IgD-negative memory B cell (primary cell): ENCODE measurements around the gene SOX6. TPM values are rescaled to one million over a fixed set of nuclear protein-coding genes. Genes with fewer than 3 reads are reported as not detected.

Source experiments
- H3K27ac Mint-ChIP-seq, 3 donors: one replicate each; pipeline ENCODE4 v1.8.0; 2020 to 2022; ENCODE audit warnings: mild to moderate bottlenecking in 3 of 3, mixed read lengths in 3 of 3, moderate library complexity in 1 of 3
- H3K27me3 Mint-ChIP-seq: one replicate; pipeline ENCODE4 v1.8.0; 2021; ENCODE audit warnings: mixed read lengths
- H3K36me3 Mint-ChIP-seq: one replicate; pipeline ENCODE4 v1.8.0; 2020; ENCODE audit warnings: mild to moderate bottlenecking, mixed read lengths
- H3K4me1 Mint-ChIP-seq, 3 donors: one replicate each; pipeline ENCODE4 v1.8.0; 2020 to 2022; ENCODE audit warnings: mixed read lengths in 3 of 3, mild to moderate bottlenecking in 1 of 3
- H3K4me3 Mint-ChIP-seq, 4 donors: one replicate each; pipeline ENCODE4 v1.8.0; 2020 to 2022; ENCODE audit warnings: mild to moderate bottlenecking in 4 of 4, mixed read lengths in 4 of 4, moderate library complexity in 3 of 4
- H3K9me3 Mint-ChIP-seq, 3 donors: one replicate each; pipeline ENCODE4 v1.8.0; 2020 to 2021; ENCODE audit warnings: mixed read lengths in 3 of 3, mild to moderate bottlenecking in 1 of 3
- polyA plus RNA-seq: library from polyadenylated mRNA; unstranded; fragments of 300-500 nt; fragmentation: Illumina TruSeq; gene quantifications from one replicate; pipeline ENCODE4 v1.2.3, GENCODE V29; 2021

SOX6 gene
- polyA plus RNA-seq, 1 donor from 2014 or later, result not detected

DNA sequence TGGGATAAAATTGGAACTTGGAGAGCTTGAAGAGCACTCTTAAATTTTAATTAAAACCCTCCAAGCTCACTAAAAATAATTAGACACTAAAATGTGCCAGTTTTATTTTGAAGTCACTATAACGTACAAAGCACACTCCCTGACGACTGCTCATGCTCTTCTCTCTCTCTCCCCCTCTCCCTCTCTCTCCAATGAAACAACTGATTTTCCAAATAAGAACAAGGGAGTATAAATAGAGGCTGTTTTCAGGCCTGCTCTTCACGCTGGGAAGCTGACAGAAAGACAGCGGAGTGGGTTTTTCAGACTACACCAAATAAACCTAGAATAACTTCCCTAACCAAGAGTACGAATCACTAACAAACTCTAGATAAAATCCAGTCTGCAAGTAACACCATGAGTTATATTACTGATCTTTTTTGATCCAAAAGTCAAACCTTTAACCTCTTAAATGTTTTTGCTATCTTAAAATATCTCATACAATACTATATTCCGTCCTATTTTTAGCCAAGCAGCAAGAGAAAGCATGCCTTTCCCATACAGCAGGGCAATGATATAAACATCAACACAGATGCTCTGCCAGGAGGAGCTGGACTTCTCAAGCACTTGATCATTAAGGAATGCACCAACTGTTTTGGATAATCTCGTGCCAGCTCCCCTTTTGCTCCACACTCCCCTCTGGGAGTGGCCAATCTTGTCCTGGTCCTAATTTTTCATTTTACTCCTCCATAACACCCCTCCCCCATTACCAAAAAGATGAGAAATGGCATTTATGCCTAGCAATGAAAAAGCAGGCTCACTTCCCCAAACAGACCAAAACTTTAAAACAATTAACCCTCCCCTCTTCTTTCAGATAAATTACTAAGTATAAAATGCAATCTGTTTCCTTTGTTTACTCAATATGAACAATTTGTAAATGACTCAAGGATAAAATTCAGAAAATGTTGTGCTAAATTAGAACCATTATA lies 116.9 kb downstream of the SOX6 start:
- no peaks in the 10 kb centered on the region for H3K36me3 Mint-ChIP-seq

DNA sequence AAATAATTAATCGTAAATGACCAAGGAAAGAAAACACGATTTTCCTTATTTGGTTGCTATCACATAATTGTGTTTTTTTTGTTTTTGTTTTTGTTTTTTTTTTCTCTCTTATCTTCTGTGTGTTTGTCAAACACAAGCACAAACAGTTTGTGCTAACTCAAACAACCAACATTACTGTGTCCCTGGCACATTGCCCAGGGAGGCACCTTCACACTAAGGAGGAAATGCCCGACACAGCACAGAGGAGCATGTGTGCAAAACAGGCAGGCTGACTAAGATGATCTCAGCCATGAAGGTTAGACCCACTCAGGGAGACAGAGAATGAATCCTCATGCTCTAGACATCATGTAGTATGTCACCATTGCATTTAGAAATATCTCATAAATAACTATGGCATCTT lies 130.1 kb downstream of the SOX6 start:
- no peaks in the 10 kb centered on the region for H3K4me1 Mint-ChIP-seq

More for the DNA sequence above, 116.9 kb downstream of the SOX6 start:
- Mint-ChIP-seq H3K4me1 (no peaks in the 10 kb centered on the region), H3K4me3 (no peak overlapping the region), H3K27ac (no peak overlapping the region), H3K9me3 (peaks cover 2 to 3% (median 3%) of the 10 kb centered on the region in 3 donors), H3K27me3 (no peaks in the 10 kb centered on the region)

DNA sequence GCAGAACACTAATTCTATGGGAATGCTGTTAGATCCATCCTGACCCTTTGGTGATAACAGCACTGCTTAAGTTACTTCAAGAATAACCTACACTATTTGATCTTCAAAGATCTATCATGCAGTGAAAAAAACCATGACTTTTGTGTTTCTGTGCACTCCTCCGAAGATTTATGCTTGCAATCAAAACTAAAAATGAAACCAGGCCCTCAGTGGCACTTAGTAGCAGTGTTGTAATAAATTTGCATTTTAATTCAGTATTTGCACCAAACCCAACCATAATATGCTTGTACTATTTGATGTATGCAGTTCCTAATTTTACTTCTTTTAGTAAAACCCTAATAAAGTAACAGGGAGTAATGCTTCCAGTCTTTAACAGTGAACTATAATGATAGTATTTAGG lies 130.7 kb downstream of the SOX6 start:
- no peak overlapping the region for H3K27ac Mint-ChIP-seq
- H3K9me3 Mint-ChIP-seq, result peaks cover 0 to 2% (median under 1%) of the 10 kb centered on the region in 3 donors
- no peaks in the 10 kb centered on the region for H3K36me3 Mint-ChIP-seq

More for the DNA sequence above, 130.1 kb downstream of the SOX6 start:
- H3K27me3 Mint-ChIP-seq, result no peaks in the 10 kb centered on the region
- H3K27ac Mint-ChIP-seq, result no peak overlapping the region
- H3K4me3 Mint-ChIP-seq, result no peak overlapping the region
- H3K36me3 Mint-ChIP-seq, result no peaks in the 10 kb centered on the region
- peaks cover 0 to 2% (median 0%) of the 10 kb centered on the region in 3 donors for H3K9me3 Mint-ChIP-seq

DNA sequence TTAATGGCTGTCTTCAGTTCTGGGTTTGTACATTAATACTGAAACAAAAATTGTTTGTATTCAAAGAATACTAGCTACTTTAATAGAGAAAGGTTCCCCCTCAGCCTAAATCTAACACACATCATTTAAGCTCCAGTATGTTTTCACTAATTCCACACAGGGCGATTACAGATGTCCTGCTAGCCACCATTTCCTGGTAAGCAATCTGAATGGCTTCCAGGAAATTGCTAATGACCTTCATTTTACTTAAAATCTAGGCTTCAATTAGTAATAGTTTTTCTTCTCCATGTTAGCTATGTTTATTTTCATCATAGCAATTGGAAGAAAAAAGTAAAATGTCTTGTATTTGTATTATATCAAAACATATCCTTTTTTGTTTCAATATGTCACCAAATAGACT lies 132.8 kb downstream of the SOX6 start:
- Mint-ChIP-seq H3K9me3 (peaks cover 0 to 2% (median 2%) of the 10 kb centered on the region in 3 donors), H3K27me3 (no peaks in the 10 kb centered on the region), H3K36me3 (no peaks in the 10 kb centered on the region), H3K27ac (no peak overlapping the region), H3K4me3 (no peak overlapping the region), H3K4me1 (no peaks in the 10 kb centered on the region)

More for the DNA sequence above, 130.7 kb downstream of the SOX6 start:
- Mint-ChIP-seq H3K4me3 (no peak overlapping the region), H3K4me1 (no peaks in the 10 kb centered on the region), H3K27me3 (no peaks in the 10 kb centered on the region)

DNA sequence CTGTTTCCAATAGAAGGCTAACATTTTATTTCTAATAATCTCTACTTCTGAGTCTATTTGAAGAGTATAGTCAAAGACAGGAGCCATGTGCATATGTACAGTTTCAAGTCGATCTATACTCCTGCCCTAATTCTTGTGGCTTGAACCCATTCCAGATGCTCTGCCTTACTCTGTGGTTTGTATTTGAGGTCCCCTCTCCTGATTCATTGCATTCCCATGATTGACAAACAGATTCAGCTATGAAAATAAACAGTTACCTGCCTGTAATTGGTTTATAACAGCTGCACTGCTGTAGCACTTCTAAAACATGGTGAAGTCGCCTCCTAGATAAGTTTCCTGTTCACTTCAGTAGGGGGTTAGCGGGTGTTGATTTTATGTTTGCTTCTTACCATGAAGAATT lies 138.7 kb downstream of the SOX6 start:
- Mint-ChIP-seq H3K27ac (no peak overlapping the region), H3K36me3 (no peaks in the 10 kb centered on the region), H3K27me3 (no peaks in the 10 kb centered on the region), H3K4me3 (no peak overlapping the region), H3K9me3 (peaks cover 0 to 9% (median 2%) of the 10 kb centered on the region in 3 donors), H3K4me1 (no peaks in the 10 kb centered on the region)

DNA sequence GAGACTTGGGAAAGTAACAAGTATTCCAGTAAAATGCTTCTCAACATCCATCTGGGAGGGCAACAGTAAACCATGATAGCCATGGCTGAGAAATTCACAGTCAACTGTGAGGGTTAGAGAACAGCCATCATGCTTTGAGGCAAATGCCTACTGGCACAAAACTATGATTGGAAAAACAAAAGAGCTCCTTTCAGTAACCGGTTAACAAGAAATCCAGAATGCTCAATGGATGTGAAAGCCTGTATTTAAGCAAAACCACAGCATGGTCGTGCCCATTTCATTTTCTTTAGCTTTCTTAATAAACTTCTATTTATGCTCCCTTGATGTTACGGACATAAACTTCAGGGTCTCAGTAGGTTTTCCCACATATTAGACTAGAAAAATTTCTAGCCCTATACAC lies 139.5 kb downstream of the SOX6 start:
- H3K9me3 Mint-ChIP-seq, result peaks cover 0 to 9% (median 2%) of the 10 kb centered on the region in 3 donors
- H3K27ac Mint-ChIP-seq, result no peak overlapping the region
- no peaks in the 10 kb centered on the region for H3K27me3 Mint-ChIP-seq
- H3K36me3 Mint-ChIP-seq, result no peaks in the 10 kb centered on the region
- H3K4me3 Mint-ChIP-seq, result no peak overlapping the region
- H3K4me1 Mint-ChIP-seq, result no peaks in the 10 kb centered on the region

DNA sequence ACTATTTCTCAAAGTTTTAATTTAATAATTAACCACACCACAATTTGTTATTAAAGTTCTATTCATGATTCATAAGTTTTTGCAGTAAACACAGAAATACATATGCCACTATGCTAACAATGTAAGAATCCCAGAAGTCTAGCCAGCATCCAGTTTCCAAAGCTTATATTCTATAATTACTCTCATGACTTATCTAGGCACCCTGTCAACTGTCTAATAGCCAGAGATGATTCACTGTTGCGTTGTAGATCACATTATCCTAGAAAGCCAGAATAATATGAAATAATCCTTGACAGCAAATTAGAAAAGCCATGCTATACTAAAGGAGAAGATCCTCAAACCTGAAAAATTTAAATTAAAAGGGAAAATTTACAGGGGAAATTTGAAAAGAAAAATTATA lies 141.0 kb downstream of the SOX6 start:
- no peak overlapping the region for H3K4me3 Mint-ChIP-seq
- H3K27me3 Mint-ChIP-seq, result no peaks in the 10 kb centered on the region
- peaks cover under 1 to 6% (median 2%) of the 10 kb centered on the region in 3 donors for H3K9me3 Mint-ChIP-seq
- H3K27ac Mint-ChIP-seq, result no peak overlapping the region
- no peaks in the 10 kb centered on the region for H3K36me3 Mint-ChIP-seq
- no peaks in the 10 kb centered on the region for H3K4me1 Mint-ChIP-seq

DNA sequence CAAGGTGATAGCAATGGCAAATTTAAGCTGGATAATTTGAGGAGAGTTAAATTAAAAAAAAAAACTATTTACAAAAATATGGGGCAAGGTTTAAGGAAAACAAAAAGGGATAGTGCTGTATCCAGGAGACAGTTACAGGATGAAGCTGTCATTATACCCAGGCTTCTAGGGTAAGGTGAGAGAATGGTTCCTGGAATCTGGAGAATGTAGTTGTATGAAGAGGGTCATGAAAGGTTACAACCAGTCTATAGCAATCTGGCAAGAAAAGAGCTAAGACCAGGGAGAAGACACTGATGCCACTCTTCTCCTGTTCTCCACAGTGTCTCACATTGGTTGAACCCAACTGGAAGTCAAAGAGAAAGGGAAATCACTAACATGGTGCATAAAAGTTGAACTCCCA lies 144.9 kb downstream of the SOX6 start:
- H3K27me3 Mint-ChIP-seq, result no peaks in the 10 kb centered on the region
- no peak overlapping the region for H3K4me3 Mint-ChIP-seq
- no peak overlapping the region for H3K27ac Mint-ChIP-seq
- H3K36me3 Mint-ChIP-seq, result no peaks in the 10 kb centered on the region
- H3K4me1 Mint-ChIP-seq, result no peaks in the 10 kb centered on the region
- H3K9me3 Mint-ChIP-seq, result peaks cover 2 to 9% (median 4%) of the 10 kb centered on the region in 3 donors

DNA sequence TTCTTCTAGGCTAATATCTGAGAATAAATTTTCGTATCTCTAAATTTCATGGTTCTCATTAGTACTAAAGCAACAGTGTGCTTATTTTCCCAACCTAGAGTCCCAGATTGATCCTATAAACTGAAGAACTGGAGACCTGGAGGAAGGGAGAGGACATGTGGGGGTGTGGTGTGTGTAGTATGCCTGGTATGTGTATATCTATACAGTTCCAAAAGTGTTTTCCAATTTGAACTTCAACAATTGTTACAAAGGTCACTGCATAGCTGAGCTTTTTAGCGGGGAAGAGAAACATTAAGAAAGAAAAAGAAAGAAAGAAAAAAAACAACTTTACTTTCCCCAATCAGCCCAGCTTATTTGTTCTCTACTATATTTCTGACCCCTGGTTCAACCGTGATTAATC lies 152.1 kb downstream of the SOX6 start:
- H3K9me3 Mint-ChIP-seq, result peaks cover 3 to 7% (median 5%) of the 10 kb centered on the region in 3 donors
- no peaks in the 10 kb centered on the region for H3K27me3 Mint-ChIP-seq
- H3K27ac Mint-ChIP-seq, result no peak overlapping the region
- H3K36me3 Mint-ChIP-seq, result no peaks in the 10 kb centered on the region
- H3K4me3 Mint-ChIP-seq, result no peak overlapping the region
- H3K4me1 Mint-ChIP-seq, result no peaks in the 10 kb centered on the region

DNA sequence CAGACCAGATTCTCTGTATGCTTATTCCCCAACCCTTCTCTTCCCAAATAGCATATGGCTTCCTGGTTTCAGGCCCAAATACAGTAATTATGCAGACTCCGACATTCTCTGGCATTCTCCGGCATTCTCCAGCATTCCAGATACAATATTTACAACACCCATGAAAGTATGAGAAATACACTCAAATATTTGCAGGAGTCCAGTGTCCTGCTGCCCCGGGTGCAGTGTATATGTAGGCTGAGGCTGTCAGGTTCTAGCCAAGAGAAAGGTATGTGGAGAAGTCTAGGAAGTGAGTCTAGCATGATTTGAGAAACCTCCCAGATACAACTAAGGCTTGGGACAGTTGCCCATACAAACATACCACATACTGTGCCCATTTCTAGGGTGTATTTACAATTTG lies 160.7 kb downstream of the SOX6 start:
- no peak overlapping the region for H3K4me3 Mint-ChIP-seq
- H3K36me3 Mint-ChIP-seq, result no peaks in the 10 kb centered on the region
- no peak overlapping the region for H3K27ac Mint-ChIP-seq
- H3K4me1 Mint-ChIP-seq, result no peaks in the 10 kb centered on the region
- H3K27me3 Mint-ChIP-seq, result no peaks in the 10 kb centered on the region
- no peaks in the 10 kb centered on the region for H3K9me3 Mint-ChIP-seq

DNA sequence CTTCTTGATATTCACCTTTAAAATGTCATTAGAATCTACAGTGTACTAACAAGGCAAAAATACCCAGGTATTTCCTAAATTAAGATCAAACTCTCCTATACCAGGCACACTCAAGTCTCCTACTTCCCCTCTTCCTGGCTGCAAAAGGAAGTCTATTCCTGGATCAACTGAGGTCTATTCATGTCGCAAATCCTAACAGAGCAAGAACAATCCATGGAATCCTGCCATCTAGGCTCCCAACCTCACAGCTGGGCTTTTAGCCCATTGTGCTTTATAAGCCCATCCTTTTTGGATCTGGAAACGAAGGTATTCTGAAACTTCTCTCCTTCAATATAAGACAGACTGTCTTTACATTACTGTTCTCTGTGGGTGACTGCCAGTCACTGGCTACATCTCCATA lies 161.8 kb downstream of the SOX6 start:
- Mint-ChIP-seq H3K36me3 (no peaks in the 10 kb centered on the region), H3K27ac (peak overlapping the region in 1 of 3 donors; percentile 68), H3K4me1 (no peaks in the 10 kb centered on the region), H3K4me3 (no peak overlapping the region), H3K27me3 (no peaks in the 10 kb centered on the region), H3K9me3 (no peaks in the 10 kb centered on the region)

DNA sequence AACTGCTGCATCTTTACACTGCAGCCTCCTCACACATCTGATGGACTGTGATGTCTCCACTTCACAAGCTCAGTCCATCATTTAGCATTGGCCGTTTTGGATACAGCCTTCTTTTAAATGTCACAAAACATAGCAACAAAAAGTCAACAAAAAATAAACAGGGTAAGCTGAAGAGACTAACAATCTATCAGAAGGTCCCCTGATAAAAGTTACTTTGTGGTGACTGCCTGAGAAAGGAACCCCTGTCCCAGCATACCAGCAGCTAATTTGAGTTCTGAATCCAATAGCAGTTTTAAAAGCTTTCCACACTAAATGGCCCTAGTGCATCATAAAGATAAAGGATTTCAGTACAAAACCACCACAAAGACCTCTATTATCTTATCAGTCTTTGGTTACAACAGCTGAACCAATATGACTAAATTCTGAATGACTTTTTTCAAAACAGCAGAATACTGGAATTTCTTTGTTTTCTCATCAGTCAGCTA lies 162.4 kb downstream of the SOX6 start:
- Mint-ChIP-seq H3K36me3 (no peaks in the 10 kb centered on the region), H3K27ac (no peak overlapping the region), H3K9me3 (peaks cover 0 to 2% (median 0%) of the 10 kb centered on the region in 3 donors), H3K4me3 (no peak overlapping the region), H3K27me3 (no peaks in the 10 kb centered on the region), H3K4me1 (no peaks in the 10 kb centered on the region)

DNA sequence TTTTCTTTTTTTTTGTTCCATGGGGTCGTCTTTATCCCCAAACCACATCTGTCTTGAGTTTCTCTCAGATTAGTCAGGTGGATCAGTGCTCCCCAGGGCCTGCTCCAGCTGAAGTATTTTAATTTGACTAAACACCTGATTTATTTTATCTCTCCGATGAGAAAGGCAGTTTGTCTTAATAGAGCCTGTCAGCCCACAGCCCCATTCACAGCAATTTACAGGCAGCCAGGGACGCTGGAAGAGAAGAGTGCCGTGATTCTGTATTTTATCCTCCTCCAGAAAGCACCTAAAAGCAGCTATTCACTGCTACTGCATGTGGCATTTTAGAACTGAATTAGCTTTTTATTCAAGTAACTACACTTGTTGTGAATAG lies 164.5 kb downstream of the SOX6 start:
- no peaks in the 10 kb centered on the region for H3K27me3 Mint-ChIP-seq

DNA sequence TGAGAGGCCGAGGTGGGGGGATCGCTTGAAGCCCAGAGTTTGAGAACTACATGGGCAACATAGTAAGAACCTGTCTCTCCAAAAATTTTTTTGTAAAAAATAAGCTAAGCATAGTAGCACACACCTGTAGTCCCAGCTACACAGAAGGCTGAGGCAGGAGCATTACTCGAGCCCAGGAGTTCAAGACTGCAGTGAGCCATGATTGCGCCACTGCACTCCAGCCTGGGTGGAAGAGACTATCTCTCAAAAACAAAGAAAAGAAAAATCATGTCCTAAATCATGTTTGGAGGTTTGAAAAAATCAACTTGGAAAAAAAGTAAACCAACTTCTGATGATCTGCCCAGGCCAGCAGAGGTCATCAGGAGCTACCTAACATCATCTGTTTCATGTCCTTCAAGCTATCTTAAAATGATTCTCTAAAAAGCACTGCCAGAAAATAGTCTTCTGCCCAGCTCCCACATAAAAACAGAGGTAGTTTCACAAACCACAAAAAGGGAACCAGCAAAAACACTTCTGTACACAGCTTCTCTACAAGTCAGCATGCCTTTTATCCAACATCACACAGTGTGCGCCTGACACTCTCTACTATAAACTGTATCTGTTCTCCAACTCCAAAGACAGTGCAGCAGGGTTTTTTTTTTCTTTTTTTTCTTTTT lies 165.0 kb downstream of the SOX6 start:
- H3K27me3 Mint-ChIP-seq, result no peaks in the 10 kb centered on the region
- H3K4me3 Mint-ChIP-seq, result no peak overlapping the region
- H3K9me3 Mint-ChIP-seq, result peaks cover 0 to 2% (median 0%) of the 10 kb centered on the region in 3 donors
- no peaks in the 10 kb centered on the region for H3K4me1 Mint-ChIP-seq
- H3K27ac Mint-ChIP-seq, result peak overlapping the region in 1 of 3 donors; percentile 47
- H3K36me3 Mint-ChIP-seq, result no peaks in the 10 kb centered on the region

More for the DNA sequence above, 164.5 kb downstream of the SOX6 start:
- peak overlapping the region in 1 of 3 donors; percentile 47 for H3K27ac Mint-ChIP-seq
- H3K36me3 Mint-ChIP-seq, result no peaks in the 10 kb centered on the region
- H3K9me3 Mint-ChIP-seq, result peaks cover 0 to 2% (median 0%) of the 10 kb centered on the region in 3 donors
- no peak overlapping the region for H3K4me3 Mint-ChIP-seq
- H3K4me1 Mint-ChIP-seq, result no peaks in the 10 kb centered on the region

DNA sequence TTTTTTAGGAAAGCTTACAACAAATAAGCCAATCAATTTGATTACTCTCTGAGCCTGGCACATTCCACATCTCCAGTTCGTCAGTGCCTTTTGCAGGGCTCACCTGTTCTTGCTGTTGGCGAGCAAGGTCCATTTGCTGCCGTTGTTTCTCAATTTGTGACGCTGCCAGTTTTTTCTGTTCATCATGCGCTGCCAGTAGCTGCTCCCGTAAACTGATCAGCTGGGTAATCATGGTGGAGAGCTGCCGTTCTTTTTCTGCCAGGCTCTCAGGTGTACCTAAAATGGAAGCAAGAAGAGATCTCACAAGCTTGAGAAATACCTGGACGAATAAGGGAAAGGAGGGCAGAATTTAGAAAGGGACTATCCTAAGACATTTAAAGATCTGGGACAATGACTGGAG lies 169.7 kb downstream of the SOX6 start:
- Mint-ChIP-seq H3K36me3 (no peaks in the 10 kb centered on the region), H3K27ac (no peak overlapping the region), H3K27me3 (no peaks in the 10 kb centered on the region), H3K4me1 (no peaks in the 10 kb centered on the region), H3K9me3 (peaks cover 0 to 4% (median 2%) of the 10 kb centered on the region in 3 donors), H3K4me3 (no peak overlapping the region)
